ENCODE measurements around the gene MIGA2.

Gene MIGA2

DNA sequence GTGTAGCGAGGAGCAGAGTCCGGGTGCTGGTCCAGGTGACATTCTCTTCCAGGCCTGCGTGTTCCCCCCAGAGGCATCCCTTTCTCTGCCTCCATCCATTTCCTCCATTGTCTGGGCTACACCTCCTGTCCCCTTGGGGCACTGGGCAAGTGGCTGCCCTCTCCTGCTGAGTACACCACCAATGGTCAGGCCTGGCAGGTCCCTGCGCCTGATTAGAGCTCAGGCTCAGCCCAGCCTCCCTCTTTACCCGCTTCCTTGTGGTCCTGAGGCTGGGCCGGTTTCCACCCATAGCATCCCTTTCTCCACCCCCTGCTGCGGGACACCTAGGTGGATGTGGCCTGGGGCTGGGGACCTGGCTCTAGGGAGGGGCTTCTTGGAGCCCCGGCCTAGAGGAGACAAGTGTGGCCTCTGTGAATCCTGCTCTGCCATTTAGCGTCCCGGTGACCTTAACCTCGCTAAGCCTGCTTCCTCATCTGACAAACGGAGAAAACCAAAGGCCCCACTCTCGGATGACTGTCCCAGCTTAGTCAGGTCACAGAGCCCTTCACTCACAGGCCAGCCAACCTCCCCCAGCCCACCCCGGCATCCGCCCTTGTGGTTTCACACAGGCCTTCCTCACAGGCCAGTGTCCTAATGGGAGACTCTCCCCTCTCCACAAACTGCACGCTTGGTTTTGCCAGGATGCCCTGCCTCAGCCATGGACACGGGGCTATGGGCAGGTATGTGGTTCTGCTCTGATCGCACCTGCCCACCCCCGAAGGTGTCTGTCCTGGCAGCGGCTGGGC is 57.4 kb downstream of the MIGA2 start:
- Histone ChIP-seq H3K9me3 (ENCODE audit: low read depth, low read length) (no peaks in the 10 kb centered on the region), H3K36me3 (ENCODE audit: insufficient read depth, low read length) (peaks cover 8% of the 10 kb centered on the region; the same call in 1 of the 2 replicates), H3K27ac (no peak overlapping the region), H3K9ac (ENCODE audit: insufficient read length) (no peak overlapping the region), H3K4me3 (no peak overlapping the region)
- DNase-seq (ENCODE audit: low read depth, low spot score), result no peak
- TF ChIP-seq EZH2 (IDR thresholded peaks at IDR 0.05) (no peak), FOXP2 (optimal IDR thresholded peaks at IDR 0.05; ENCODE audit: control extremely low read depth, extremely low read length, insufficient read depth) (no peak), POLR2AphosphoS5 (IDR thresholded peaks at IDR 0.05; ENCODE audit: borderline replicate concordance, low read depth, low read length) (no peak)

DNA sequence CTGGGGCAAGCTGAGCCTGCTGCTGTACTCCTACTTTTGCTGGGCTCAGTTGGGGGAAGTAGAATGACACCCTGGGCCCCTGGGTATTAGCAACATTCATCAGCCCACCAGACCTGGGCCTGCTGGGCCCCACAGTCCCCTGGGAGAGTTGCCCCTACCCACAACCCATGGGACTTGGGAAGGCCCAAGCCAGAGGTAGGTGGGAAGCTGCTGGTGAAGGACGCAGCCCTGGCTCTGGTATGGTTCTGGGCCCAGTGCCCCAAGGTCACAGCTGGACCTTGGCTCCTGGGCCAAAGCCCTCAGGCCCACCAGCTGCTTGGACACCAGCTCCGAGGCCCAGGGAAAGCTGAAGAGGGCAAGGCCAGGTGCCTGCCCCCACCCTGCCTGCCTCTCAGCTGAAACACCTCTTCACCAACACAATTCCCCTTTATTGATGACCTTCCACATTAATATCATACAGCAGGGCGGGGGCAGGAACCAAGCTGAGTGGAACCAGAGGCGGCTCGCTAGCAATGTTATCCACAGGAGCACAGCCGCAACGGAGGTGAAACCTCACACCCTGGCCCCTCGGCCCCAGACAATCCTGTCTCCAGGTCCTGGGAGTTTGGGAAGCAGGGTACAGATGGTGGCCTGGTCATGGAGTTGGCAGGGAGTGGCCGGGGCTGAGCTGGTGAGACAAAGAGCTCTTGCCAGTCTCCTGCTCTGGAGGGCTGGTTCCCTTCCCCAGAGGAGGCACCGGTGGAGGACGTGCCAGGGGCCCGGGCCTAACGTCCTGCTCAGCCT is 58.2 kb downstream of the MIGA2 start:
- no peak for DNase-seq (ENCODE audit: low read depth, low spot score)
- Histone ChIP-seq H3K36me3 (ENCODE audit: insufficient read depth, low read length) (peaks cover 5% of the 10 kb centered on the region; the same call in 1 of the 2 replicates), H3K9ac (ENCODE audit: insufficient read length) (no peak overlapping the region), H3K4me3 (no peak overlapping the region), H3K9me3 (ENCODE audit: low read depth, low read length) (no peaks in the 10 kb centered on the region), H3K27ac (no peak overlapping the region)
- TF ChIP-seq POLR2AphosphoS5 (IDR thresholded peaks at IDR 0.05; ENCODE audit: borderline replicate concordance, low read depth, low read length), result no peak
- TF ChIP-seq EZH2 (IDR thresholded peaks at IDR 0.05), result no peak

DNA sequence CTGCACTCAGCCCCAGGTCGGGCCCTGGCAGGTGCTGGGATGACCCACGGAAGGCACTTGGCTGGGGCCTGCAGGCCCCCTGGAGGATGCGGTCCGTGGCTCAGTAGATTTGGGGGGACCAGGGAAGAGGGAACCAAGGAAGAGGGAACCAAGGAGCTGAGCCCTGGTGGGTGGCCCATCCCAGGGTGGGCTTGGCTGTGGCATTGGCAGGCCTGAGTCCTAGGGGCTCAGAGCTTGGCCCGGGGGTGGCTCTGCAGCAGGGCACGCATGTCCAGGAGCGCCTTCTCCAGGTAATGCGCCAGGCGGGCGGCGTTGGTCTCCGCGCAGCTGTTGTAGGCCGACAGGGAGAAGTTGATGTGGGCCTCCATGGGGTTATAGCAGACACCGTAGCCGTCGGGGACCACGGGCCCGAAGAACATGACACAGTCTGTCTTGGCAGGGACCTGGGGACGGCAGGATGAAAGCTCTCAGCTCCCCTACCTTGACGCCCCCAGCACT is 58.8 kb downstream of the MIGA2 start:
- H3K36me3 ChIP-seq (ENCODE audit: insufficient read depth, low read length), result no peaks in the 10 kb centered on the region
- no peaks in the 10 kb centered on the region for H3K9me3 ChIP-seq (ENCODE audit: low read depth, low read length)

DNA sequence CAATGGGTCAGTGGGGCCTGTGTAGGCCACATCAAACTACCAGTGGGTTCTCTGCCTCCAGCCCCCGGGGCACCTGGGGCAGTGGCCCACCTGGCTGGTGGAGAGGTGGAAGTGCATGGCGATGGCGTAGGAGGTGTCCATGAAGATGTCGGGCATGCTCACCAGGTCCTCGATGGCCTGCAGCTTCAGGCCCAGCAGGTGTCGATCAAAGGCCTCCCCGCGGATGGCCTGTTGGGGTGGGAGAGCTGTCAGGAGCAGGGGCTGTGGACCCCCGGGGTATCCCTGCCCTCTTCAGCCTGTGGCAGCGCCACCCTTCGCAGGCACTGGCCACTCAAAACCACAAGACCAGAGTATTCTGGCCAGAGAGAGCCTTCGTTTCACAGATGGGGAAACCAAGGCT is 59.5 kb downstream of the MIGA2 start:
- no peak for DNase-seq (ENCODE audit: low read depth, low spot score)
- Histone ChIP-seq H3K36me3 (ENCODE audit: insufficient read depth, low read length) (no peaks in the 10 kb centered on the region), H3K27ac (no peak overlapping the region), H3K9ac (ENCODE audit: insufficient read length) (no peak overlapping the region), H3K4me3 (no peak overlapping the region), H3K9me3 (ENCODE audit: low read depth, low read length) (no peaks in the 10 kb centered on the region)
- TF ChIP-seq POLR2AphosphoS5 (IDR thresholded peaks at IDR 0.05; ENCODE audit: borderline replicate concordance, low read depth, low read length) (no peak), FOXP2 (optimal IDR thresholded peaks at IDR 0.05; ENCODE audit: control extremely low read depth, extremely low read length, insufficient read depth) (no peak)

More for the DNA sequence above, 58.8 kb downstream of the MIGA2 start:
- no peak for TF ChIP-seq POLR2AphosphoS5 (IDR thresholded peaks at IDR 0.05; ENCODE audit: borderline replicate concordance, low read depth, low read length)
- TF ChIP-seq EZH2 (IDR thresholded peaks at IDR 0.05), result no peak
- no peak for TF ChIP-seq FOXP2 (optimal IDR thresholded peaks at IDR 0.05; ENCODE audit: control extremely low read depth, extremely low read length, insufficient read depth)
- H3K9ac ChIP-seq (ENCODE audit: insufficient read length), result no peak overlapping the region
- DNase-seq (ENCODE audit: low read depth, low spot score), result no peak
- H3K4me3 ChIP-seq, result no peak overlapping the region
- no peak overlapping the region for H3K27ac ChIP-seq

DNA sequence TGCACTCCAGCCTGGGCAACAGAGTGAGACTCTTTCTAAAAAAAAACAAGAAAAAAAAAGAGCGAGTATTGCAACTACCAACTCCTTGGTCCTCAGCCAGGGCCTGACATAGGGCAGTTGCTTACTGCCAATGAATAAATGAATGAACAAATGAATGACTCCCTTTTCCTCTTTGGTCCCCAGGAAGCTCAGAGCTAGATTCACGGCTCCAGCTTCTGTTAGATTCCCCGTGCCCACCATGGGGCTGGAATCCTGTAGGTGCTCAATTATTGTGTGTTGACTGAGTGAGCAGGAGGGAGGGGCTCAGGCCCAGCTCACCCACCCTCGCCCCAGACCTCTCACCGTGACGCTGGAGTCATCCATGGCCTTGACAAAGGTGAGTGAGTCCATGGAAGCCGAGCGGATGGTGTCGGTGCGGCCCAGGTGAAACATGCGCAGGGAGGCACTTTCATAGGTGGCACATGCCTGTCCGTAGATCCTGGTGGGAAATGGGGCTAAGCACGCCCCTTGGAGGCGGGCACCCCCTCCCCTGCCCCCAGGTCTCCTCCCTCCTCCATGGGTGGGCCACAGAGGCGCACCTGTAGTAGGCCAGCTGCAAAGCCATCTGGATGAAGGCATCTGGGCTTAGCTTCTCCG is 61.4 kb downstream of the MIGA2 start:
- Histone ChIP-seq H3K27ac (no peak overlapping the region), H3K36me3 (ENCODE audit: insufficient read depth, low read length) (no peaks in the 10 kb centered on the region), H3K9ac (ENCODE audit: insufficient read length) (no peak overlapping the region), H3K9me3 (ENCODE audit: low read depth, low read length) (no peaks in the 10 kb centered on the region), H3K4me3 (no peak overlapping the region)
- no peak for TF ChIP-seq EZH2 (IDR thresholded peaks at IDR 0.05)
- TF ChIP-seq FOXP2 (optimal IDR thresholded peaks at IDR 0.05; ENCODE audit: control extremely low read depth, extremely low read length, insufficient read depth), result no peak
- TF ChIP-seq POLR2AphosphoS5 (IDR thresholded peaks at IDR 0.05; ENCODE audit: borderline replicate concordance, low read depth, low read length), result no peak
- DNase-seq (ENCODE audit: low read depth, low spot score), result no peak

DNA sequence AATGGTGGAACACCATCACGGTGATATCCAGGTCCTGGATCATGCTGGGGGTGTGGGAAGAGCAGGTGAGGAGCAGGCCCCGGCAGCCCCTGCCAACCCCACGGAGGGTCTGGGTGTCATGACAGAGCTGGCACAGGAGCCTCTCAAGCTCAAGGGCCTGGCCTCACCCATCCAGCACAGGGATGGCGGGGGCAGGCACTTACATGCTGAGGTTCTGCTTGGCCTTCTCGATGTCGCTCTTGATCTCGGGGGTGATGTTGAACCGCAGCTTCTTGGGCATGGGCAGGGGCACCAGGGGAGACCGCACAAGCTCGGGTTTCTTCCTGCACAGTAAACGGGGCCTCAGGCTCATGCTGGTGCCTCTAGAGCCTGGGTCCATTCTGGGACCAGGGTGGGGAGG is 61.9 kb downstream of the MIGA2 start:
- no peaks in the 10 kb centered on the region for H3K36me3 ChIP-seq (ENCODE audit: insufficient read depth, low read length)
- no peak for DNase-seq (ENCODE audit: low read depth, low spot score)
- H3K27ac ChIP-seq, result no peak overlapping the region
- TF ChIP-seq EZH2 (IDR thresholded peaks at IDR 0.05) (no peak), FOXP2 (optimal IDR thresholded peaks at IDR 0.05; ENCODE audit: control extremely low read depth, extremely low read length, insufficient read depth) (no peak), POLR2AphosphoS5 (IDR thresholded peaks at IDR 0.05; ENCODE audit: borderline replicate concordance, low read depth, low read length) (no peak)
- H3K9ac ChIP-seq (ENCODE audit: insufficient read length), result no peak overlapping the region
- no peak overlapping the region for H3K4me3 ChIP-seq
- H3K9me3 ChIP-seq (ENCODE audit: low read depth, low read length), result no peaks in the 10 kb centered on the region

GRCh38 chr9:129100383-129101169 is 64.2 kb downstream of the MIGA2 start:
- DNase-seq (ENCODE audit: low read depth, low spot score), result no peak
- Histone ChIP-seq H3K27ac (no peak overlapping the region), H3K9me3 (ENCODE audit: low read depth, low read length) (no peaks in the 10 kb centered on the region), H3K9ac (ENCODE audit: insufficient read length) (no peak overlapping the region), H3K4me3 (no peak overlapping the region), H3K36me3 (ENCODE audit: insufficient read depth, low read length) (no peaks in the 10 kb centered on the region)
- no peak for TF ChIP-seq POLR2AphosphoS5 (IDR thresholded peaks at IDR 0.05; ENCODE audit: borderline replicate concordance, low read depth, low read length)

GRCh38 chr9:129101279-129101678 is 64.9 kb downstream of the MIGA2 start:
- no peak overlapping the region for H3K27ac ChIP-seq
- no peak overlapping the region for H3K4me3 ChIP-seq
- no peaks in the 10 kb centered on the region for H3K9me3 ChIP-seq (ENCODE audit: low read depth, low read length)
- no peaks in the 10 kb centered on the region for H3K36me3 ChIP-seq (ENCODE audit: insufficient read depth, low read length)
- no peak for DNase-seq (ENCODE audit: low read depth, low spot score)
- H3K9ac ChIP-seq (ENCODE audit: insufficient read length), result no peak overlapping the region
- TF ChIP-seq POLR2AphosphoS5 (IDR thresholded peaks at IDR 0.05; ENCODE audit: borderline replicate concordance, low read depth, low read length), result no peak
- no peak for TF ChIP-seq FOXP2 (optimal IDR thresholded peaks at IDR 0.05; ENCODE audit: control extremely low read depth, extremely low read length, insufficient read depth)

All from SK-N-MC (cell line).